Measurements from ENCODE around the gene SLC47A1. TPM values are rescaled to one million over a fixed set of nuclear protein-coding genes. Genes with fewer than 3 reads are reported as not detected.

SLC47A1 gene
- total and polyA plus RNA-seq, 2 of the 8 experiments (the other 6 are each of a cell fraction or from before 2014, with no cell fraction given): 1.5 to 3.6 TPM

DNA sequence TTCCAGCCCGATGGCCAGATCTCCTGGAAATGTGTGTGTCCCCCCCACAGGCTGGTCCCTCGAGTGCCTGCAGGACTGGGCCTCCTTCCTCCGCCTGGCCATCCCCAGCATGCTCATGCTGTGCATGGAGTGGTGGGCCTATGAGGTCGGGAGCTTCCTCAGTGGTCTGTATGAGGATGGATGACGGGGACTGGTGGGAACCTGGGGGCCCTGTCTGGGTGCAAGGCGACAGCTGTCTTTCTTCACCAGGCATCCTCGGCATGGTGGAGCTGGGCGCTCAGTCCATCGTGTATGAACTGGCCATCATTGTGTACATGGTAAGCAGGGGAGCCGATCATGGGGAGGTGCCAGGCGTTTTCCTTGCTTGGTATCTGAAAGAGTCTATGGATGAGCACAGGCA lies 22.1 kb downstream of the SLC47A1 start:
- no peak overlapping the region for H3K4me2 ChIP-seq (ENCODE audit: insufficient read depth in 1 of 2, low read depth in 2 of 2, low read length in 2 of 2)
- no peak overlapping the region for H2AFZ ChIP-seq (ENCODE audit: low read length)
- H3K18ac ChIP-seq (ENCODE audit: extremely low read depth, low read length): no peak overlapping the region
- H3K79me1 ChIP-seq (ENCODE audit: low read depth, low read length): no peaks in the 10 kb centered on the region; the same call in 1 of the 2 replicates
- H2BK20ac ChIP-seq (ENCODE audit: low read length): no peak overlapping the region
- no peak overlapping the region for H2BK5ac ChIP-seq (ENCODE audit: low read depth, low read length)
- H3K27me3 ChIP-seq (replicated peaks in 1 of 4; ENCODE audit: control insufficient read depth in 3 of 4, extremely low read depth in 1 of 4, insufficient read depth in 3 of 4, low read length in 3 of 4): no peaks in the 10 kb centered on the region
- DNase-seq (ENCODE audit: low read depth in 1 of 2, low spot score in 2 of 2): no peak
- H3K23me2 ChIP-seq (ENCODE audit: low read depth, low read length): no peaks in the 10 kb centered on the region
- H2AK5ac ChIP-seq (ENCODE audit: low read depth, low read length): no peak overlapping the region
- no peak overlapping the region for H4K5ac ChIP-seq (ENCODE audit: insufficient read length, low read depth, low read length)
- no peaks in the 10 kb centered on the region for H3K79me2 ChIP-seq (ENCODE audit: control insufficient read depth in 1 of 2, insufficient read depth in 2 of 2, low read length in 2 of 2)
- no peaks in the 10 kb centered on the region for H3K36me3 ChIP-seq (ENCODE audit: control insufficient read depth in 2 of 4, insufficient read depth in 4 of 4, low read length in 3 of 4)
- 92% methylated on average over 11 of the region's 11 CpGs; no CpG with 5 or more reads in 1 of the 2 experiments for WGBS, 2 experiments (ENCODE audit: extremely low coverage in 1 of 2, insufficient coverage in 1 of 2, insufficient read length in 1 of 2, insufficient replicate concordance in 2 of 2, low coverage in 1 of 2, low lambda C conversion rate in 2 of 2, missing lambda C conversion rate in 1 of 2)
- no peak overlapping the region for H3K23ac ChIP-seq (ENCODE audit: insufficient read length)
- no peak overlapping the region for H3K9ac ChIP-seq (replicated peaks in 1 of 4; ENCODE audit: extremely low read depth in 1 of 4, low read depth in 3 of 4, low read length in 3 of 4)
- H3K56ac ChIP-seq (replicated peaks; ENCODE audit: insufficient read length, low read depth, low read length): no peak overlapping the region
- no peak for FAIRE-seq
- H3K4me3 ChIP-seq (ENCODE audit: extremely low read depth in 1 of 4, insufficient read depth in 2 of 4, low read depth in 3 of 4, low read length in 4 of 4): no peak overlapping the region
- no peak overlapping the region for H4K8ac ChIP-seq (ENCODE audit: extremely low read depth, insufficient read depth, low read length)
- no peak overlapping the region for H2BK120ac ChIP-seq (replicated peaks; ENCODE audit: low read depth, low read length)
- no peak overlapping the region for H4K91ac ChIP-seq (replicated peaks; ENCODE audit: insufficient read length, low read length)
- peaks cover 0 to 3% of the 10 kb centered on the region in 2 experiments; a peak in 1 of 4 replicates for H3K9me3 ChIP-seq (ENCODE audit: insufficient read depth in 2 of 2, low read depth in 1 of 2, low read length in 1 of 2)
- no peak overlapping the region for H3K27ac ChIP-seq (ENCODE audit: low read depth, low read length)
- ChIA-PET CTCF (ENCODE audit: partially characterized antibody) (interaction anchor here (1.0 to 1.3 kb wide), 2 partner anchors 11 to 89 kb away, joined by 3 to 4 read pairs; no protein-coding TSS in a partner anchor), POLR2A (ENCODE audit: partially characterized antibody) (no interaction called here)
- no peak overlapping the region for H3K4ac ChIP-seq (replicated peaks; ENCODE audit: insufficient read length, low read depth, low read length)
- TF ChIP-seq, protein P1, sequence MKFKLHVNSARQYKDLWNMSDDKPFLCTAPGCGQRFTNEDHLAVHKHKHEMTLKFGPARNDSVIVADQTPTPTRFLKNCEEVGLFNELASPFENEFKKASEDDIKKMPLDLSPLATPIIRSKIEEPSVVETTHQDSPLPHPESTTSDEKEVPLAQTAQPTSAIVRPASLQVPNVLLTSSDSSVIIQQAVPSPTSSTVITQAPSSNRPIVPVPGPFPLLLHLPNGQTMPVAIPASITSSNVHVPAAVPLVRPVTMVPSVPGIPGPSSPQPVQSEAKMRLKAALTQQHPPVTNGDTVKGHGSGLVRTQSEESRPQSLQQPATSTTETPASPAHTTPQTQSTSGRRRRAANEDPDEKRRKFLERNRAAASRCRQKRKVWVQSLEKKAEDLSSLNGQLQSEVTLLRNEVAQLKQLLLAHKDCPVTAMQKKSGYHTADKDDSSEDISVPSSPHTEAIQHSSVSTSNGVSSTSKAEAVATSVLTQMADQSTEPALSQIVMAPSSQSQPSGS (IDR thresholded peaks at IDR 0.05; ENCODE audit: low read length): no peak
- no peak for TF ChIP-seq SAP30 (IDR thresholded peaks at IDR 0.05; ENCODE audit: insufficient read depth, insufficient replicate concordance, low read length)
- no peak for TF ChIP-seq SP2 (IDR thresholded peaks at IDR 0.05; ENCODE audit: low read length)
- no peak for TF ChIP-seq TBP (IDR thresholded peaks at IDR 0.05; ENCODE audit: low read depth, low read length)
- TF ChIP-seq SIRT6 (IDR thresholded peaks at IDR 0.05; ENCODE audit: low read length): no peak
- TF ChIP-seq YY1 (IDR thresholded peaks at IDR 0.05; ENCODE audit: low read depth, low read length): no peak
- TF ChIP-seq GABPA (IDR thresholded peaks at IDR 0.05; ENCODE audit: borderline replicate concordance, insufficient read depth, low read length): no peak
- no peak for TF ChIP-seq HDAC2 (IDR thresholded peaks at IDR 0.05; ENCODE audit: borderline replicate concordance in 1 of 2, low read depth in 2 of 2, low read length in 2 of 2)
- no peak for TF ChIP-seq SP1 (IDR thresholded peaks at IDR 0.05; ENCODE audit: low read depth, low read length)
- TF ChIP-seq ZNF274 (IDR thresholded peaks at IDR 0.05; ENCODE audit: borderline replicate concordance, extremely low read depth, low read length): no peak
- TF ChIP-seq BACH1 (IDR thresholded peaks at IDR 0.05; ENCODE audit: low read length): no peak
- peaks cover 0 to 2% (median 0%) of the 10 kb centered on the region in 4 experiments; a peak in 1 of 7 replicates for H3K4me1 ChIP-seq (replicated peaks in 1 of 4; ENCODE audit: control insufficient read depth in 3 of 4, insufficient read depth in 4 of 4, low read length in 3 of 4)
- H4K20me1 ChIP-seq (replicated peaks in 1 of 2; ENCODE audit: control insufficient read depth in 1 of 2, insufficient read depth in 2 of 2, low read length in 2 of 2): no peaks in the 10 kb centered on the region
- no peak overlapping the region for H2BK12ac ChIP-seq (ENCODE audit: low read depth, low read length)
- H2BK15ac ChIP-seq (ENCODE audit: low read length): no peak overlapping the region
- H3K14ac ChIP-seq (ENCODE audit: insufficient read length): no peak overlapping the region

Measured in H1 (cell line).